ENCODE measurements around the gene HFE.
A peak's percentile ranks its signal among the peaks of the same experiment; 100 is the strongest.
"Not testable (repeated sequence)": the region's sequence is repeated elsewhere in the genome, so short reads cannot be mapped to it uniquely, and the experiment has no call there.

The HFE gene

GRCh38 chr6:26059941-26060340 lies 27.3 kb upstream of the HFE start:
- DNase-seq, result no peak

DNA sequence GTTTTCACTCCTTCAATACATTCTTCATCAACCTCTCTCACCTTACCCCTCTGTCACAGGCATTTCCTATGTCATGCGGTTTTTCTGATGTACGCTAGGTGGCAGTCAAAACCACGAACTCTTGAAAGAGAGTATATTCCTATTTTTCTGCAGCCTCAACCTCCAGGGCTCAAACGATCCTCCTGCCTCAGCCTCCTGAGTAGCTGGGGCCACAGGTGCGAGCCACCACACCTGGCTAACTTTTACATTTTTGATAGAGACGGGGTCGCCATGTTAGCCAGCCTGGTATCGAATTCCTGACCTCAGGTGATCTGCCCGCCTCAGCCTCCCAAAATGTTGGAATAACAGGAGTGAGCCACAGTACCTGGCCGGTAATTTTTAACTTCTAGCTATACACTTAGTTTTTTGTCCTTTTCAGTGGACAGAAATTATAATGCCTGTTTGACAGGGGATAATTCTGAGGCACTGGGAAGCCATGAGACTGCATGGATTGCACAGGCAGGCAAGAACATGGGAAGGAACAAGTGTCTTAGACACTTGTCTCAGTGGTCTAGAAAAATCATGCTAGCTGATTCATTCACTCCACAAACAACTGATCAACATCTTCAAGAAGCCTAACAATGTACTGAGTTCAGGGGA lies 22.5 kb upstream of the HFE start:
- DNase-seq, result peak; percentile 14

- DNase-seq, result no peak
Observed at GRCh38 chr6:26065952-26066380, 21.3 kb upstream of the HFE start.

GRCh38 chr6:26067367-26067766 lies 19.9 kb upstream of the HFE start:
- no peak for DNase-seq

DNA sequence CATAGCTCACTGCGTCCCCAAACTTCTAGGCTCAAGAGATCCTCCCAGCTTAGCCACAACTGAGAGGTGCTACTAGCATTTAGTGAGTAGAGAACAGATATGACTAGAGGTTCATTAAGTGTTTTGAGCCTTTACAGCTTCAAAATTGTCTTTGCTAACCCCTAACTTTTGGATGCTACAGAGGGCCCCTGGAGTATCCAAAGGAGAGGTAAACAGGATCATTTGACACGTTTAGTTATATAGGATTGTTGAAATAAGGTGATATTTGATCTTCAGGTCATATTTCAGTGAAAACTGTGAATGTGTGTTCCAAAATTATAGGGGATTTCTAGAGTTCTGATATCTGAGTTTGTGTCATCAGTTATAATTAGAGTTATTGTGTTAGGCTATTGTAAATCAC lies 19.2 kb upstream of the HFE start:
- no peak for DNase-seq

GRCh38 chr6:26071135-26071534 lies 16.1 kb upstream of the HFE start:
- no peak for DNase-seq

- no peak for DNase-seq
Observed at GRCh38 chr6:26075063-26075717, 12.0 kb upstream of the HFE start.

DNA sequence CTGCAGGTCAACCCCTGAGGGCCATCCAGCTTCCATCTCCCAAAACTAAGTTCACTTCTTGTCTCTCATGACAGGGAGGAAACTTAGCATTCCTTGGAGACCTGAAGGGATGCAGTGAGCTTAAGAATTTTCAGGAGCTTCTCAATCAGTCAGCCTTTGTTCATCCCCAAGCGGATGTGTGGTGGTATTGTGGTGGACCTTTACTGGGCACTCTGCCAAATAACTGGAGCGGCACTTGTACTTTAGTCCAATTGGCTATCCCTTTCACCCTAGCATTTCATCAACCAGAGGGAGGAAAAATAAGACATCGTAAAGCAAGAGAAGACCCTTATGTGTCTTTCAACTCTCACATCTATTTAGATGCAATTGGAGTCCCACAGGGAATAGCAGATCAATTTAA lies 9.2 kb upstream of the HFE start:
- DNase-seq, result not testable (repeated sequence)

DNA sequence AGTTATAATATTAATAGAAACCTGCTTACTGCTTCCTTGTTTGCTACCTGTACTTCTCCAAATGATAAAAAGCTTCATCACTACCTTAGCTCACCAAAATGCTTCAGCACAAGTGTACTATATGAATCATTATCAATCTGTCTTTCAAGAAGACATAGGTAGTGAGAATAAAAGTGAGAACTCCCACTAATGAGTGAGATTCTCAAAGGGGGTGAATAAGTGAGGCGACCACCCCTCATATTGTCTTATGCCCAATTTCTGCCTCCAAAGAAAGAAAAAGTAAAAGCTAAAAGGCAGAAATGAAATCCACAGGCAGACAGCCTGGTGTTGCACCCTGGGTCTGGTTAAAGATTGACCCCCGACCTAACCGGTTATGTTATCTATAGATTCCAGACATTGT lies 6.1 kb upstream of the HFE start:
- DNase-seq, result not testable (repeated sequence)

- DNase-seq, result no peak
Observed at GRCh38 chr6:26086211-26086610, 1.0 kb upstream of the HFE start.

DNA sequence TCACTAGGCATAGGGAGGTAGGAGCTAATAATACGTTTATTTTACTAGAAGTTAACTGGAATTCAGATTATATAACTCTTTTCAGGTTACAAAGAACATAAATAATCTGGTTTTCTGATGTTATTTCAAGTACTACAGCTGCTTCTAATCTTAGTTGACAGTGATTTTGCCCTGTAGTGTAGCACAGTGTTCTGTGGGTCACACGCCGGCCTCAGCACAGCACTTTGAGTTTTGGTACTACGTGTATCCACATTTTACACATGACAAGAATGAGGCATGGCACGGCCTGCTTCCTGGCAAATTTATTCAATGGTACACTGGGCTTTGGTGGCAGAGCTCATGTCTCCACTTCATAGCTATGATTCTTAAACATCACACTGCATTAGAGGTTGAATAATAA lies 1.1 kb downstream of the HFE start:
- no peak for DNase-seq

DNA sequence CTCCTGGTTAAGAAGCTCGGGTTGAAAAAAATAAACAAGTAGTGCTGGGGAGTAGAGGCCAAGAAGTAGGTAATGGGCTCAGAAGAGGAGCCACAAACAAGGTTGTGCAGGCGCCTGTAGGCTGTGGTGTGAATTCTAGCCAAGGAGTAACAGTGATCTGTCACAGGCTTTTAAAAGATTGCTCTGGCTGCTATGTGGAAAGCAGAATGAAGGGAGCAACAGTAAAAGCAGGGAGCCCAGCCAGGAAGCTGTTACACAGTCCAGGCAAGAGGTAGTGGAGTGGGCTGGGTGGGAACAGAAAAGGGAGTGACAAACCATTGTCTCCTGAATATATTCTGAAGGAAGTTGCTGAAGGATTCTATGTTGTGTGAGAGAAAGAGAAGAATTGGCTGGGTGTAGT lies 2.0 kb downstream of the HFE start:
- DNase-seq, result no peak

DNA sequence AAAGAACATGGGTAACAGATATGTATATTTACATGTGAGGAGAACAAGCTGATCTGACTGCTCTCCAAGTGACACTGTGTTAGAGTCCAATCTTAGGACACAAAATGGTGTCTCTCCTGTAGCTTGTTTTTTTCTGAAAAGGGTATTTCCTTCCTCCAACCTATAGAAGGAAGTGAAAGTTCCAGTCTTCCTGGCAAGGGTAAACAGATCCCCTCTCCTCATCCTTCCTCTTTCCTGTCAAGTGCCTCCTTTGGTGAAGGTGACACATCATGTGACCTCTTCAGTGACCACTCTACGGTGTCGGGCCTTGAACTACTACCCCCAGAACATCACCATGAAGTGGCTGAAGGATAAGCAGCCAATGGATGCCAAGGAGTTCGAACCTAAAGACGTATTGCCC lies 5.2 kb downstream of the HFE start:
- no peak for DNase-seq

DNA sequence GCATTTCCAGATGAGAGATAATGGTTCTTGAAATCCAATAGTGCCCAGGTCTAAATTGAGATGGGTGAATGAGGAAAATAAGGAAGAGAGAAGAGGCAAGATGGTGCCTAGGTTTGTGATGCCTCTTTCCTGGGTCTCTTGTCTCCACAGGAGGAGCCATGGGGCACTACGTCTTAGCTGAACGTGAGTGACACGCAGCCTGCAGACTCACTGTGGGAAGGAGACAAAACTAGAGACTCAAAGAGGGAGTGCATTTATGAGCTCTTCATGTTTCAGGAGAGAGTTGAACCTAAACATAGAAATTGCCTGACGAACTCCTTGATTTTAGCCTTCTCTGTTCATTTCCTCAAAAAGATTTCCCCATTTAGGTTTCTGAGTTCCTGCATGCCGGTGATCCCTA lies 6.8 kb downstream of the HFE start:
- no peak for DNase-seq

DNA sequence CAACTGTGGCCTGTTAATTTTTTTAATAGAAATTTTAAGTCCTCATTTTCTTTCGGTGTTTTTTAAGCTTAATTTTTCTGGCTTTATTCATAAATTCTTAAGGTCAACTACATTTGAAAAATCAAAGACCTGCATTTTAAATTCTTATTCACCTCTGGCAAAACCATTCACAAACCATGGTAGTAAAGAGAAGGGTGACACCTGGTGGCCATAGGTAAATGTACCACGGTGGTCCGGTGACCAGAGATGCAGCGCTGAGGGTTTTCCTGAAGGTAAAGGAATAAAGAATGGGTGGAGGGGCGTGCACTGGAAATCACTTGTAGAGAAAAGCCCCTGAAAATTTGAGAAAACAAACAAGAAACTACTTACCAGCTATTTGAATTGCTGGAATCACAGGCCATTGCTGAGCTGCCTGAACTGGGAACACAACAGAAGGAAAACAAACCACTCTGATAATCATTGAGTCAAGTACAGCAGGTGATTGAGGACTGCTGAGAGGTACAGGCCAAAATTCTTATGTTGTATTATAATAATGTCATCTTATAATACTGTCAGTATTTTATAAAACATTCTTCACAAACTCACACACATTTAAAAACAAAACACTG lies 10.1 kb downstream of the HFE start:
- no peak for DNase-seq

DNA sequence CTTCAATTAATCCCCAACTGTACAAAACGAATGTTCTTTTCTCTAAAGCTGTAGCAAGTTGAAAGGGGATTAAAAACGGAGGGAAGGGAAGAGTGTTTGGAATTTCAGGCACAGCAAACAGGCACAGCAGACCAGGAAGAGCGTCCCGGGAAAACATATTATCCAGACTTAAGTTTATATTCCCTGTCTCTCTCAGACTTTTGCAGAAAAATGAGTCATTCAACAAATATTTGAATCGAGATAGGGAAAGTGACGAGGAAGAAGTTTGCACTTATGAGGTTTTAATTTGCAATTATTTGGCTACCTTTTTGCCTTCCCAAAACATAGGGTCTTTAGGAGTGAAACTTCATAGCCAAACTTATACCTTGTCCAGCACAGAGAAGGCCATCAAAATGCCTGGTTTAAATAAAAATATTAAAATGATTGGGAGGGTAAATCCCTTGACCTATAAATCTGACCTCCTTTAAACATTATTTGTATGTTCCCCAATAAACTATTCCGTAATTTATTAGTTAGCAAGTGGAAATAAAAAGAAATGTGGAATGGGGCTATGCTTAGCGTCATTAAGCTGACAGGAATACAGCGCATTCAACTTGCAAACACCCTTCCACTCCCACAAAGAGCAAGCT lies 16.0 kb downstream of the HFE start:
- no peak for DNase-seq

- peak; percentile 63 for DNase-seq
Observed at GRCh38 chr6:26103770-26104456, 16.7 kb downstream of the HFE start.

- DNase-seq, result no peak
Observed at GRCh38 chr6:26104457-26105108, 17.4 kb downstream of the HFE start.

DNA sequence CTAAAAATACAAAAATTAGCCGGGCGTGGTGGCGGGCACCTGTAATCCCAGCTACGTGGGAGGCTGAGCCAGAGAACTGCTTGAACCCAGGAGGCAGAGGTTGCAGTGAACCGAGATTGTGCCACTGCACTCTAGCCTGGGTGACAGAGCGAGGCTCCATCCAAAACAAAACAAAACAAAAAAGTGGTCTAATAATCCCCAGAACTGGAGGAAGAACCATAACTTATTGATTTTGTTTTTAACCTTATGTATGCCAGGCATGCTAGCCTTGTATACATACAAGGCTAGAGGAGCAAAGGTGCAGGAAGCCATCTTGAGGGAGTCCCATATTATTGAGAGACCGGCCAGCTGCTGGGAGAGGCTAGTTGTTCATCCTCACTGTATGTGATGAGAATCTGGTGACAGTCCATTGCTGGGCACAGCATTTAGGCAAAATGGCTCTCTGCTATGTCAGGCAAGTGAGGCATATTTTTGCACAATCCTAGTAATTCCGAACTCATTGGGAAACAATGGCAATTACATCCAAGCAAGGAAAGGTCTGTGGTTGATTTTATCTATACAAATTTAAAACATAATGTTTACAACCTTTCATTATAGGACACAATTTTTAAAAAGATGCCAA lies 18.0 kb downstream of the HFE start:
- DNase-seq, result no peak

DNA sequence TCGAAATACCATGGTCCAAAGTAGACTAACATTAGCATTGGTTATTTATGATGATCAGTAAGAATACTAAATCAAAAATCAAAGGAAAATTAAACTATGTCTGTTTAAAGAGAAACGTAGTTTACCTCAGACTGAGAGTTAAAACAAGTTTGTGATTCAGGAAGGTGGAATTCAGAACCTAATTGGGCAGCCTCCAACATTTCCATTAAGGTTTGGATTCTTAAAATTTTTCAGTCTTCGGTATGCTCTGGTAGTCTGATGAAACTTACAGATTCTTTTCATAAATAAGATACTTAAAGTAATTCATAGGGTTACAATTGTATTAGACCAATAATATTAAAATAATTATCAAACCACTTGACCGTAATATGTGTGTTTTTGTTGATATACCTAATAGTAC lies 18.6 kb downstream of the HFE start:
- DNase-seq, result no peak

DNA sequence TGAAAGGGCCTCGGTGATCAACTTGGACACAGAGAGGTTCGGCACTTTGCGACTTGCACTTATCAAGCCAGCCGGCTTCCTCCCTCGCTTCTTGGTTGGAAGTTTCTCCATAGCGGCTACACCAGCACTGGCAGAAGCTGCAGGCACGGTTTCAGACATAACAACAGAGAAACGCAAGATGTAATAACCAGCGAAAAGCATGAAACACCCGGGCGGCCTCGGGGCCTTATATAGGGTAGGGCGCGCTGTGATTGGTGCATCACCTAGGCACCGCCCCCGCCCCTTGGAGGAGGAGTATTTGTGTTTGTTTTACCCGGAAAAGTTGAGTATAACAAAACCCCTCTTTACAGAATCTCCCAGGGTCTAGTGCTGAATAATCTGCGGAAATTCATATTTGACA lies 20.7 kb downstream of the HFE start:
- DNase-seq, result no peak

DNA sequence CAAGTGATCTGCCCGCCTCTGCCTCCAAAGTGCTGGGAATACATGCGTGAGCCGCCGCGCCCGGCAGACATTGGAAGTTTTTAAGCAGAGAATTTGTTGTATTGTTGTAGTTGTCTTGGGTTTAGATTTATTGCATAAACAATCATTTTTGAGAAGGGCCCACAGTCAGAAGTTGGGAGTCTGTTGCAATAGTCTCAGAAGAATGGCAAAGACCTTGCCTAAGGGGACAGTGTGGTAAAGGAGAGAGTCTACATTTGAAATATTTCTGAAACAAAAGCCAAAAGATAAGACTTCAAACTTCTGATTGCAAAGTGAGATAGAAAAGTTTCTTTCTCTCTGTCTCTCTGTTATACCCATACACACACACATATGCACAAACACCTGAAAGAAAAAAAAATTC lies 22.5 kb downstream of the HFE start:
- DNase-seq, result no peak

- no peak for DNase-seq
Observed at GRCh38 chr6:26113570-26113969, 26.3 kb downstream of the HFE start.

All from NCI-H1092 (cell line).